SK-N-SH (cell line): ENCODE data around the gene SRPK1.

Experiments used
- CTCF ChIP-seq: fragments of 200-600 bp; sonication (generic); IDR thresholded peaks from 2 replicates; pipeline ENCODE4 v1.6.1; 2017; ENCODE audit warnings: antibody characterized with exemption, mild to moderate bottlenecking, moderate library complexity
- ELF1 ChIP-seq: IDR thresholded peaks from 2 replicates; pipeline ENCODE4 v1.4.0; 2012
- EP300 ChIP-seq, 2 experiments: IDR thresholded peaks; 2 replicates each; pipeline versions ENCODE4 v1.4.0 to v1.6.1; 2012; ENCODE audit warnings: borderline replicate concordance in 1 of 2, low read depth in 1 of 2, low read length in 1 of 2
- EZH2phosphoT487 ChIP-seq: fragments of 200-600 bp; sonication (generic); IDR thresholded peaks from 2 replicates; pipeline ENCODE4 v1.6.1; 2017; ENCODE audit warnings: low read depth, mixed run types, mild to moderate bottlenecking, antibody characterized with exemption, moderate library complexity, borderline replicate concordance
- POLR2AphosphoS5 ChIP-seq: IDR thresholded peaks from 2 replicates; pipeline ENCODE4 v1.6.1; 2012; ENCODE audit warnings: low read depth, low read length
- RAD21 ChIP-seq: IDR thresholded peaks from 2 replicates; pipeline ENCODE4 v1.6.1; 2012; ENCODE audit warnings: mild to moderate bottlenecking, low read length
- RCOR1 ChIP-seq: fragments of 150-350 bp; IDR thresholded peaks from 2 replicates; pipeline ENCODE4 v1.6.1; 2017; ENCODE audit warnings: antibody characterized with exemption, low read length
- REST ChIP-seq: IDR thresholded peaks from 2 replicates; pipeline ENCODE4 v1.6.1; 2012; ENCODE audit warnings: mild to moderate bottlenecking, low read depth, low read length, moderate library complexity
- SMC3 ChIP-seq: IDR thresholded peaks from 2 replicates; pipeline ENCODE4 v1.6.1; 2012; ENCODE audit warnings: low read depth, low read length, improper control_type of control experiment
- TCF12 ChIP-seq: IDR thresholded peaks from 2 replicates; pipeline ENCODE4 v1.4.0; 2012
- USF1 ChIP-seq: IDR thresholded peaks from 2 replicates; pipeline ENCODE4 v1.4.0; 2012; ENCODE audit warnings: low read depth, borderline replicate concordance
- YY1 ChIP-seq: IDR thresholded peaks from 2 replicates; pipeline ENCODE4 v1.4.0; 2012; ENCODE audit warnings: low read depth, mild to moderate bottlenecking

- TF ChIP-seq CTCF (no peak), EZH2phosphoT487 (no peak), TCF12 (no peak), YY1 (no peak), ELF1 (no peak), SMC3 (no peak), EP300 (IDR thresholded peaks at IDR 0.05; ENCODE audit: borderline replicate concordance in 1 of 2, low read depth in 1 of 2, low read length in 1 of 2) (no peak), RAD21 (no peak), REST (no peak), POLR2AphosphoS5 (no peak), USF1 (no peak), RCOR1 (no peak)
Measured at GRCh38 chr6:35967076-35967774, 46.3 kb upstream of the SRPK1 start.
